C4-2B (cell line): ENCODE measurements around the gene MOSMO.
A peak's percentile ranks its signal among the peaks of the same experiment; 100 is the strongest.

Experiments used
- H3K27ac ChIP-seq: fragments of 450-650 bp; 2 replicates; pipeline ENCODE4 v1.5.1; 2017
- CTCF ChIP-seq: fragments of 450-650 bp; conservative IDR thresholded peaks from 2 replicates; pipeline ENCODE4 v1.5.1; 2017; ENCODE audit warnings: mild to moderate bottlenecking
- ZFX ChIP-seq: fragments of 450-650 bp; IDR thresholded peaks from 2 replicates; pipeline ENCODE4 v1.6.1; 2017

Gene MOSMO

DNA sequence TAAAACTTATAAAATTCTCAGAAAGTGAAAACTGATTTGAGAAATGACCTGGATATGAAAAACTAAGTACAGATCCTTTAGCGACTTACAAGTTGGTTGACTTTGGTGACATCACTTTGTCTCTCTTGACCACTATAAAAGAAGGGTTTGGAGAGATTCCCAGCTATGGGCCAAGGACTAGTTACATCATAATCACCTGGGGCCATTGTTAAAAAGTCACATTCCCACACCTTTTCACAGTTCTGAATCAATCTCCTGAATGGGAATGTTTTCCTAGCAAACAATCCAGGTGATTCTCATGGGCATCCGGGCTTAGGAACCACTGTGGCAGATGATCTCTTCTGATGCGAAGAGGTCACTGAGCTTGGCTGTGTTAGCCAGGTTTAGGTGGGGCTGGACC is 83.8 kb downstream of the MOSMO start:
- H3K27ac ChIP-seq, result peak overlapping the region; percentile 6; the same call in 1 of the 2 replicates
- TF ChIP-seq CTCF (no peak), ZFX (no peak)

GRCh38 chr16:22092143-22092933 is 84.4 kb downstream of the MOSMO start, which contains the start of gene VWA3A:
VWA3A (plus strand) TSS chr16:22092541; CDS start chr16:22092638, 97 bp downstream.
- peak within 1 kb of the TSS; percentile 6; the same call in 1 of the 2 replicates for H3K27ac ChIP-seq
- TF ChIP-seq CTCF, result no peak
- TF ChIP-seq ZFX, result no peak

DNA sequence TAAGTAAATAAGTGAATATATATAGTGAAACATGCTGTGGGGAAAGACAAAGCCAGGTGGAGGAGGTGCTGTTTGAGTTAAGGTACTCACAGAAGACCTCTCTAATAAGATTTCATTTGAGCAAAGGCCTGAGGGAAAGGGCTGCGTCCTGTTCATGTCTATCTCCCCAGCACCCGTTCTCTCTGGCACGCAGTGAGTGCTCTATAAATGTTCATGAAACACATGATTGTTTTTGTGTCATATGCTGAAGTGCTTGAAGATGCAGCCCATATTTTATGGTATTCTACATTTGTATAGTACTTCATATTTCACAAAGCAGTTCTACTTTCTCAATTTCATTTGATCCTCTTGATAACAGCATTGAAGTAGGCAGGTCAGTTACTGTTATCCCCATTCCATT is 85.4 kb downstream of the MOSMO start:
- TF ChIP-seq ZFX (no peak), CTCF (no peak)
- no peak overlapping the region for H3K27ac ChIP-seq

- TF ChIP-seq ZFX (no peak), CTCF (no peak)
Observed at GRCh38 chr16:22093996-22094395, 86.1 kb downstream of the MOSMO start.

GRCh38 chr16:22098405-22099255 is 90.7 kb downstream of the MOSMO start:
- no peak for TF ChIP-seq ZFX
- TF ChIP-seq CTCF, result peak; percentile 86
- H3K27ac ChIP-seq, result no peak overlapping the region

More at GRCh38 chr16:22093996-22094395, 86.1 kb downstream of the MOSMO start:
- no peak overlapping the region for H3K27ac ChIP-seq

DNA sequence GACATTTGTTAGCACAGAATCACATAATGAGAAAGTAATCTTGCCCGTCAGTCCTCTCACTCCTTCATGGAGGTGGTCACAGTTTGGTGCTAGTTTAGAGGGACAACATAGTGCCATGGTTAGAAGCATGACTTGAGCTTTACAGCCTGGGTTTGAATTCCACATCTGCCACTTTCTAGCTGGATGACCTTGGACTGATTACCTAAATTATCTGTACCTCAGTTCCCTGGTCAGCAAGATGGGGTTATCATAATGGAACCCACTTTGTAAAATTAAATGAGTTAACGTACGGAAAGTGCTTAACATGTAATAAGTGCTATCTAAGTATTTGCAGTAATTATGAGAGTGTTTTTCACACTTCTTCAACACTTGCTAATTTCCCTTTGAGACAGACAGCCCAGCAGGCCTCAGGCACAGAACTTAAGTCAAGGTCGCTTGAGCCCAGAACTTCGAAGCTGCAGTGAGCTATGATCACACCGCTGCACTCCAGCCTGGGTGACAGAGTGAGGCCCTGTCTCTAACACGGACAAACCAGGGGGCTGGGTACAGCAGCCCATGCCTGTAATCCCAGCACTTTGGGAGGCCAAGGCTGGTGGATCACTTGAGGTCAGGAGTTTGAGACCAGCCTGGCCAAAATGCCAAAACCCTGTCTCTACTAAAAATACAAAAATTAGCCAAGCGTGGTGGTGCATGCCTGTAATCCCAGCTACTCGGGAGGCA is 91.5 kb downstream of the MOSMO start:
- TF ChIP-seq CTCF (peak; percentile 42), ZFX (no peak)
- H3K27ac ChIP-seq, result no peak overlapping the region

DNA sequence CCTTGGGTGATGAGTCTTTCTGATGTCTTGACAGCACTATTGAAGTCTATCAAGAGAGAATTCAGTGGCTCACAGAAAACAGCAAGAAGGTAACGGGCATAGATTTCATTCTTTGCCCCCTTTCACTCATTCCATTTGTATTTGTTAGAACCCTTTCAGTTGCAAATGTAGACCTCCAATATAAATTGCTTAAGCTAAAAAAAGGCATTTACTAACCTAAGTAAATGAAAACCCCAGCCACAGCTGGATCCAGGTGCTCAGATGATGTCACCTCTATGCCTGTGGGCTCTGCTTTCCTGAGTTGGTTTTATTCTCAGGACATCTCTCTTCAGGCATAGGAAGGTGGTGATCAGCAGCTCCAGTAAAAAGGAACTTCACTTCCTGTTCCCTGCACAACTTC is 95.5 kb downstream of the MOSMO start:
- no peak for TF ChIP-seq CTCF
- TF ChIP-seq ZFX, result no peak
- no peak overlapping the region for H3K27ac ChIP-seq
